ENCODE results near the gene STK4. TPM values are rescaled to one million over a fixed set of nuclear protein-coding genes. Genes with fewer than 3 reads are reported as not detected.

STK4 gene
- total and polyA plus RNA-seq, 2 of the 8 experiments (the other 6 are each of a cell fraction or from before 2014, with no cell fraction given): 12.0 to 34.3 TPM

DNA sequence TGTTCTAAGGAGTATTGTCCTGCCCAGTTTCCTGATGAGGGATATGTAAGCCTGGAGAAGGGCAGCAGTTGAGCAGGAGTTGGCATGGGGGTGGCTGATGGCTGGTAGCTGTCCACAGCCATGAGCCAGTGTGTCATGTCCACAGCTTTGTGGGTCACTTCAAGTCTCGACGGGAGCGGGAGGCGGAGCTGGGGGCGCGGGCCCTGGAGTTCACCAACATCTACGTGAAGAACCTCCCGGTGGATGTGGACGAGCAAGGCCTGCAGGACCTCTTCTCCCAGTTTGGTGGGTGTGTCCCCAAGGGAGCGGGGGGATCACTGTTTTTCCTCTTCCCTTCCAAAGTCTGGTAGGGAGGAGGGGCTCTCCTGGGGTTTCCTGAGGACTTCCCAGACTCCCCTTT is 47.6 kb upstream of the STK4 start:
- H3K4ac ChIP-seq (replicated peaks; ENCODE audit: insufficient read length, low read depth, low read length): no peak overlapping the region
- H2BK12ac ChIP-seq (ENCODE audit: low read depth, low read length): no peak overlapping the region
- H4K5ac ChIP-seq (ENCODE audit: insufficient read length, low read depth, low read length): no peak overlapping the region
- no peak overlapping the region for H3K18ac ChIP-seq (ENCODE audit: extremely low read depth, low read length)
- H3K4me2 ChIP-seq (ENCODE audit: insufficient read depth in 1 of 2, low read depth in 2 of 2, low read length in 2 of 2): no peak overlapping the region
- no peak overlapping the region for H2BK15ac ChIP-seq (ENCODE audit: low read length)
- no peak overlapping the region for H3K23ac ChIP-seq (ENCODE audit: insufficient read length)
- peaks cover 0 to 2% of the 10 kb centered on the region in 2 experiments for H4K20me1 ChIP-seq (replicated peaks in 1 of 2; ENCODE audit: control insufficient read depth in 1 of 2, insufficient read depth in 2 of 2, low read length in 2 of 2)
- WGBS, 2 experiments (ENCODE audit: extremely low coverage in 1 of 2, insufficient coverage in 1 of 2, insufficient read length in 1 of 2, insufficient replicate concordance in 2 of 2, low coverage in 1 of 2, low lambda C conversion rate in 2 of 2, missing lambda C conversion rate in 1 of 2): 96% methylated on average over 10 of the region's 10 CpGs; no CpG with 5 or more reads in 1 of the 2 experiments
- H3K9me3 ChIP-seq (ENCODE audit: insufficient read depth in 2 of 2, low read depth in 1 of 2, low read length in 1 of 2): no peaks in the 10 kb centered on the region
- no peaks in the 10 kb centered on the region for H3K27me3 ChIP-seq (replicated peaks in 1 of 4; ENCODE audit: control insufficient read depth in 3 of 4, extremely low read depth in 1 of 4, insufficient read depth in 3 of 4, low read length in 3 of 4)
- H3K27ac ChIP-seq (ENCODE audit: low read depth, low read length): no peak overlapping the region
- no peak overlapping the region for H3K4me3 ChIP-seq (ENCODE audit: extremely low read depth in 1 of 4, insufficient read depth in 2 of 4, low read depth in 3 of 4, low read length in 4 of 4)
- no peak overlapping the region for H2BK5ac ChIP-seq (ENCODE audit: low read depth, low read length)
- no peak overlapping the region for H2BK120ac ChIP-seq (replicated peaks; ENCODE audit: low read depth, low read length)
- ChIA-PET CTCF (ENCODE audit: partially characterized antibody) (interaction anchor here (0.8 to 1.2 kb wide), 3 partner anchors 23 to 45 kb away, joined by 3 read pairs; no protein-coding TSS in a partner anchor), POLR2A (ENCODE audit: partially characterized antibody) (interaction anchor here (1.0 to 2.4 kb wide), 5 partner anchors 8 to 34 kb away, joined by 3 to 13 read pairs (median 3); partner anchors contain the start of gene PABPC1L)
- no peak for DNase-seq (ENCODE audit: low read depth in 1 of 2, low spot score in 2 of 2)
- no peak overlapping the region for H2AK5ac ChIP-seq (ENCODE audit: low read depth, low read length)
- no peak for FAIRE-seq
- H3K79me1 ChIP-seq (ENCODE audit: low read depth, low read length): peaks cover 2% of the 10 kb centered on the region; the same call in 1 of the 2 replicates
- H3K23me2 ChIP-seq (ENCODE audit: low read depth, low read length): no peaks in the 10 kb centered on the region
- H3K36me3 ChIP-seq (ENCODE audit: control insufficient read depth in 2 of 4, insufficient read depth in 4 of 4, low read length in 3 of 4): peaks cover 5 to 67% (median 34%) of the 10 kb centered on the region in 4 experiments
- H2BK20ac ChIP-seq (ENCODE audit: low read length): no peak overlapping the region
- H2AFZ ChIP-seq (ENCODE audit: low read length): no peak overlapping the region
- H3K9ac ChIP-seq (replicated peaks in 1 of 4; ENCODE audit: extremely low read depth in 1 of 4, low read depth in 3 of 4, low read length in 3 of 4): no peak overlapping the region
- H3K14ac ChIP-seq (ENCODE audit: insufficient read length): no peak overlapping the region
- H4K8ac ChIP-seq (ENCODE audit: extremely low read depth, insufficient read depth, low read length): no peak overlapping the region
- H4K91ac ChIP-seq (replicated peaks; ENCODE audit: insufficient read length, low read length): no peak overlapping the region
- H3K4me1 ChIP-seq (replicated peaks in 1 of 4; ENCODE audit: control insufficient read depth in 3 of 4, insufficient read depth in 4 of 4, low read length in 3 of 4): no peaks in the 10 kb centered on the region; a peak in 1 of 7 replicates
- 0 out of 4 replicates have a peak, but pooled peaks cover 0 to 2% of the 10 kb centered on the region in 2 experiments for H3K79me2 ChIP-seq (ENCODE audit: control insufficient read depth in 1 of 2, insufficient read depth in 2 of 2, low read length in 2 of 2)
- no peak overlapping the region for H3K56ac ChIP-seq (replicated peaks; ENCODE audit: insufficient read length, low read depth, low read length)
- TF ChIP-seq POLR2A (IDR thresholded peaks at IDR 0.05; ENCODE audit: control extremely low read depth in 1 of 2, low read depth in 2 of 2, low read length in 2 of 2) (no peak), SAP30 (IDR thresholded peaks at IDR 0.05; ENCODE audit: insufficient read depth, insufficient replicate concordance, low read length) (no peak), JUND (IDR thresholded peaks at IDR 0.05; ENCODE audit: low read length) (no peak), SIX5 (IDR thresholded peaks at IDR 0.05; ENCODE audit: low read depth, low read length) (no peak), SIN3A (conservative IDR thresholded peaks at IDR 0.05 in 1 of 2, IDR thresholded peaks at IDR 0.05 in 1 of 2; ENCODE audit: low read depth in 1 of 2, low read length in 2 of 2) (no peak), TAF7 (optimal IDR thresholded peaks at IDR 0.05; ENCODE audit: borderline replicate concordance, low read depth, low read length) (no peak), PHF8 (conservative IDR thresholded peaks at IDR 0.05; ENCODE audit: low read depth, low read length) (no peak), POLR2AphosphoS5 (IDR thresholded peaks at IDR 0.05; ENCODE audit: low read depth, low read length) (no peak), USF2 (IDR thresholded peaks at IDR 0.05; ENCODE audit: low read length) (no peak), SUZ12 (IDR thresholded peaks at IDR 0.05; ENCODE audit: low read length) (no peak), EZH2 (IDR thresholded peaks at IDR 0.05; ENCODE audit: low read depth, low read length, severe bottlenecking) (no peak)

Measured in H1 (cell line).